Pulmonary artery endothelial cell (primary cell): ENCODE data around the gene NDUFB5. TPM values are rescaled to one million over a fixed set of nuclear protein-coding genes. Genes with fewer than 3 reads are reported as not detected.

Experiments used
- DNase-seq: peaks from one replicate; pipeline ENCODE4 v3.0.0-alpha.2; 2011; ENCODE audit warnings: low read depth, low spot score
- total RNA-seq: library from RNA; depleted of rRNA; stranded (reverse); fragments of >200 nt; gene quantifications from 2 replicates; pipeline ENCODE4 v1.2.3, GENCODE V29; 2014

NDUFB5 gene
- total RNA-seq, 1 donor from 2014 or later = 82.3 TPM

- DNase-seq = no peak
Observed at GRCh38 chr3:179676081-179676480, 71.5 kb downstream of the NDUFB5 start.

Other genes with a start within 250 kb of the NDUFB5 start
- 97.3 and 105 TPM in 2 replicates for gene GNB4, start 153.3 kb upstream of the NDUFB5 start, total RNA-seq
- gene ACTL6A, start 41.9 kb upstream of the NDUFB5 start, total RNA-seq = 67.1 and 86.5 TPM in 2 replicates
- gene MRPL47, start 156 bp upstream of the NDUFB5 start, total RNA-seq = 31.5 and 37.2 TPM in 2 replicates
- gene USP13, start 48.2 kb downstream of the NDUFB5 start, total RNA-seq = 7.3 and 13.8 TPM in 2 replicates